ENCODE results near the gene LZTR1. TPM values are rescaled to one million over a fixed set of nuclear protein-coding genes. Genes with fewer than 3 reads are reported as not detected.
A peak's percentile ranks its signal among the peaks of the same experiment; 100 is the strongest.
"Not testable (repeated sequence)": the region's sequence is repeated elsewhere in the genome, so short reads cannot be mapped to it uniquely, and the experiment has no call there.

LZTR1 gene
- total and polyA plus RNA-seq, 10 donors = 21.9 to 76.2 (median 54.2) TPM

DNA sequence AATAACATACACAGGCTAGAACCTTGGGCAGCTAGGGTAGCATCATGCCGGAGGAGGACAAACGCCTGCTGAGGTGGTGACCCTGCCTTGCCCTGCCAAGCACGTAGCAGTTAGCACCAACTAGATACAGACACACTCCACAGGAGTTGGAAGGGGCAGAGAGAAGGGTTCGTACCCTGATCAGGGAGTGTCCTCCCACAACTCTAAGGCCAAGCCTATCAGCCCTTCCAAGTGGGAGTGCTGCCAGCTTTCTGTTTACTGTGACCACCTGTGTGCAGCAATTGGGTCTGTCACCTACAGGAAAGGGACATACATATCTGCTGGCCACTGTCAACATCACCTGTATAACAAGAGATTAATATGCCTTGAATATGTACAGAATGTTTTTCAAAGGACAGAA is 21.7 kb downstream of the LZTR1 start:
- no peak overlapping the region for H3K4me3 ChIP-seq
- DNase-seq = no peak
- TF ChIP-seq POLR2A (IDR thresholded peaks at IDR 0.05) (no peak), POLR2AphosphoS5 (IDR thresholded peaks at IDR 0.05) (no peak)
- TF ChIP-seq, protein P1, sequence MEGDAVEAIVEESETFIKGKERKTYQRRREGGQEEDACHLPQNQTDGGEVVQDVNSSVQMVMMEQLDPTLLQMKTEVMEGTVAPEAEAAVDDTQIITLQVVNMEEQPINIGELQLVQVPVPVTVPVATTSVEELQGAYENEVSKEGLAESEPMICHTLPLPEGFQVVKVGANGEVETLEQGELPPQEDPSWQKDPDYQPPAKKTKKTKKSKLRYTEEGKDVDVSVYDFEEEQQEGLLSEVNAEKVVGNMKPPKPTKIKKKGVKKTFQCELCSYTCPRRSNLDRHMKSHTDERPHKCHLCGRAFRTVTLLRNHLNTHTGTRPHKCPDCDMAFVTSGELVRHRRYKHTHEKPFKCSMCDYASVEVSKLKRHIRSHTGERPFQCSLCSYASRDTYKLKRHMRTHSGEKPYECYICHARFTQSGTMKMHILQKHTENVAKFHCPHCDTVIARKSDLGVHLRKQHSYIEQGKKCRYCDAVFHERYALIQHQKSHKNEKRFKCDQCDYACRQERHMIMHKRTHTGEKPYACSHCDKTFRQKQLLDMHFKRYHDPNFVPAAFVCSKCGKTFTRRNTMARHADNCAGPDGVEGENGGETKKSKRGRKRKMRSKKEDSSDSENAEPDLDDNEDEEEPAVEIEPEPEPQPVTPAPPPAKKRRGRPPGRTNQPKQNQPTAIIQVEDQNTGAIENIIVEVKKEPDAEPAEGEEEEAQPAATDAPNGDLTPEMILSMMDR (IDR thresholded peaks at IDR 0.05 in 8 of 11, conservative IDR thresholded peaks at IDR 0.05 in 3 of 11) = no peak
- H3K27me3 ChIP-seq (replicated peaks in 1 of 7) = no peaks in the 10 kb centered on the region
- H3K27ac ChIP-seq = peak overlapping the region in 4 of 8 donors; percentile 98 to 100 (median 99)
- intact Hi-C loops (cut with DNase I; ENCODE audit: low total_unique reads) = no loop called here
- no peaks in the 10 kb centered on the region for H3K9me3 ChIP-seq
- 82 to 95% (median 89%) methylated on average over 4 of the region's 4 CpGs for WGBS, 5 donors
- H3K4me1 ChIP-seq = peaks cover 30 to 47% (median 37%) of the 10 kb centered on the region in 6 donors
- peaks cover 0 to 24% (median 15%) of the 10 kb centered on the region in 6 donors for H3K36me3 ChIP-seq

DNA sequence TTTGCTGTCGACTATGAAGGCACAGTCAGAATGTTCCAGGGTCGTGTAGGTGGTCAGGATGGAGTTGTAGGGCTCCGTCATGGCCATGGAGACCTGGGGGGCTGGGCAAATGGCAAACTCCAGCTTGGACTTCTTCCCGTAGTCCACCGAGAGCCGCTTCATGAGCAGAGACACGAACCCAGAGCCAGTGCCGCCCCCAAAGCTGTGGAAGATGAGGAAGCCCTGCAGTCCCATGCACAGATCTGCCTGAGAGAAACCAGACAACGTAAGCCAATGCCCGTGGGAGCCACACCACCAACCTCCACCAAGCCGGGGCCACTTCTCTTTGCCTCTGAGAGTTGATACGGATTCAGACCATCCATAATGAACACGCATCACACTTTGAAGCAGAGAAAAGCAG is 27.1 kb downstream of the LZTR1 start:
- WGBS, 5 donors = 84 to 92% (median 86%) methylated on average over 13 of the region's 13 CpGs
- H3K4me3 ChIP-seq; H3K36me3 ChIP-seq; H3K27me3 ChIP-seq (replicated peaks in 1 of 7); DNase-seq; intact Hi-C loops (cut with DNase I; ENCODE audit: low total_unique reads); H3K9me3 ChIP-seq; H3K27ac ChIP-seq: not testable (repeated sequence)
- H3K4me1 ChIP-seq = peaks cover under 1 to 20% (median 10%) of the 10 kb centered on the region in 6 donors

DNA sequence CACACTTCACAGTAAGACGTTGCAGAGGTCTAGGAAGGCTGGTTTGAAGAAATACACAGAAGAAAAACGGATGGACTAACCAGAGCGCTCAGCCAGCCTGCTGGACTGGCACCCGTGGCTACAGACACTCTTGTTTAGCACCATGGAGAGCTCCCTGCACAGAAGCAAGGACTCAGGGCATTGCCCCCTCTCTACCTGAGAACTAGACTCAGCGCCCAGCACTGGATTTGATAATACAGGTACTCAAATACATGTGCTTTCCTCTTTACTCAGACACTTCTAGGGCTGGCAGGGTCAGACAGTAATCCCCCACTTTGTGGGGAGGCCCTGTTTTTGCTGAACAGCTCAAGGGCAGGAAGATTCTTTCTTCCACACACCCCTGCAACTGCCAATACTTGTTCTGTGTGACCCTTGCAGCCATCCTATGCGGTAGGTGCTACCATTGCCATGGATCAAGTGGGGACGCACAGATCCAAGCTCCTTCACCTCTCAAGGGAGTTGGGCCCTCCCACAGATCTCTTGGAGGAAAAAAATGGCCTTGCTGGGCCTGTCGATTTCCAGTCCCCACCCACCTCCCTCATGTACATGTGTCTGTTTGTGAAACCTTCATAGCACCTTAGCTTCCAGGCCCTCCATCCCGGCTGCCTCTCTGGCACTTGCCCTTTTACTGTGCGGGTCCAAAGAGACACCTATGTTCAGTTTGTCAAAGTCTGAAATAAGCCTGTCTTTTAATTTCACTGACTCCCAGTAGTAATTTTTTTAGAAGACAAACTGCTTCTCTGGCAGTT is 27.7 kb downstream of the LZTR1 start:
- Histone ChIP-seq H3K27me3 (replicated peaks in 1 of 7) (peaks cover 0 to 11% (median 0%) of the 10 kb centered on the region in 7 donors), H3K9me3 (no peaks in the 10 kb centered on the region), H3K4me3 (no peak overlapping the region), H3K4me1 (peaks cover 6 to 26% (median 17%) of the 10 kb centered on the region in 6 donors), H3K36me3 (peaks cover 0 to 7% (median 0%) of the 10 kb centered on the region in 6 donors), H3K27ac (no peak overlapping the region)
- intact Hi-C loops (cut with DNase I; ENCODE audit: low total_unique reads) = loop anchor here (10.0 kb wide), 1 partner anchor 45 kb away; the partner anchor contains the start of gene AIFM3
- TF ChIP-seq, protein P1 (IDR thresholded peaks at IDR 0.05 in 8 of 11, conservative IDR thresholded peaks at IDR 0.05 in 3 of 11) = no peak
- TF ChIP-seq POLR2A (IDR thresholded peaks at IDR 0.05) = no peak
- no peak for TF ChIP-seq POLR2AphosphoS5 (IDR thresholded peaks at IDR 0.05)
- 67 to 82% (median 68%) methylated on average over 10 of the region's 10 CpGs for WGBS, 5 donors
- no peak for DNase-seq

DNA sequence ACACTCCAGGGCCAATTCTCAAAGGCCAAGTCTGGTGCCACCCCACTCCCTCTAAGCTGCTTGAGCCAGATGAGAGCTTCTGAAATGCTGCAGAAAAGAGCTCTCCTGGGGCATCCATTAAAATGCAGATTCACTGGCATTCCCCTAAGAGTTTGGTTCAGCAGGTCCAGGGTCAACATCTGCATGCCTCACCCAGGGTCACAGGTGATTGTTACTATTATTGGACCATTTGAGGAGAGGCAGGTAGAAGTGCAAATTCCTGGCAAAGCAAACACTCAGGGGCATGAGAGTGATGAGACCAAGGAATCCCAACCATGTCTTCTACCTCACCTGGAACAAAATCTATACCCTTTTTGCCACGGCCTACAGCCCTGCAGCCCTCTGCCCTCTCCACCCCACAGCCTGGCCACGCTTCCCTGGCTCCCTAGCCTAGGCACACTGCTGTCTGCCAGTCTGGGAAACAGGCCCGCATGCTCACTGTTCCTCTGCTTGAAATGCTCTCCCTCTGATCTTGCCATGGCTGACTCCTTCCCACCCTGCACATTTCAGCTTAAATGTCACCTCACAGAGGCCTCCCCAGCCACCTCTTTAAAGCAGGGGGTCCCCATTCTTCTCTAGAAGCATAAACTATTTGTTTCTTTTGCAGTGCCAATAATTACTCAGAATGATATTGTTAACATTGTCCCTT is 28.5 kb downstream of the LZTR1 start:
- Histone ChIP-seq H3K36me3 (peaks cover 0 to 7% (median 0%) of the 10 kb centered on the region in 6 donors), H3K9me3 (no peaks in the 10 kb centered on the region), H3K4me3 (no peak overlapping the region), H3K27me3 (replicated peaks in 1 of 7) (peaks cover 0 to 12% (median 0%) of the 10 kb centered on the region in 7 donors), H3K27ac (no peak overlapping the region), H3K4me1 (peaks cover 13 to 33% (median 23%) of the 10 kb centered on the region in 6 donors)
- intact Hi-C loops (cut with DNase I; ENCODE audit: low total_unique reads) = loop anchor here (10.0 kb wide), 1 partner anchor 46 kb away; the partner anchor contains the start of gene AIFM3
- no peak for DNase-seq
- TF ChIP-seq POLR2A (IDR thresholded peaks at IDR 0.05) (no peak), POLR2AphosphoS5 (IDR thresholded peaks at IDR 0.05) (no peak)
- TF ChIP-seq, protein P1 (IDR thresholded peaks at IDR 0.05 in 8 of 11, conservative IDR thresholded peaks at IDR 0.05 in 3 of 11) = no peak
- 80 to 97% (median 88%) methylated on average over 3 of the region's 3 CpGs for WGBS, 5 donors

Measured in spleen (tissue), 11 donors.